Measurements from ENCODE around the gene FZD8.
A peak's percentile ranks its signal among the peaks of the same experiment; 100 is the strongest.

The FZD8 gene

GRCh38 chr10:35652824-35653223, 10.7 kb upstream of the FZD8 start:
- TF ChIP-seq, protein P1, sequence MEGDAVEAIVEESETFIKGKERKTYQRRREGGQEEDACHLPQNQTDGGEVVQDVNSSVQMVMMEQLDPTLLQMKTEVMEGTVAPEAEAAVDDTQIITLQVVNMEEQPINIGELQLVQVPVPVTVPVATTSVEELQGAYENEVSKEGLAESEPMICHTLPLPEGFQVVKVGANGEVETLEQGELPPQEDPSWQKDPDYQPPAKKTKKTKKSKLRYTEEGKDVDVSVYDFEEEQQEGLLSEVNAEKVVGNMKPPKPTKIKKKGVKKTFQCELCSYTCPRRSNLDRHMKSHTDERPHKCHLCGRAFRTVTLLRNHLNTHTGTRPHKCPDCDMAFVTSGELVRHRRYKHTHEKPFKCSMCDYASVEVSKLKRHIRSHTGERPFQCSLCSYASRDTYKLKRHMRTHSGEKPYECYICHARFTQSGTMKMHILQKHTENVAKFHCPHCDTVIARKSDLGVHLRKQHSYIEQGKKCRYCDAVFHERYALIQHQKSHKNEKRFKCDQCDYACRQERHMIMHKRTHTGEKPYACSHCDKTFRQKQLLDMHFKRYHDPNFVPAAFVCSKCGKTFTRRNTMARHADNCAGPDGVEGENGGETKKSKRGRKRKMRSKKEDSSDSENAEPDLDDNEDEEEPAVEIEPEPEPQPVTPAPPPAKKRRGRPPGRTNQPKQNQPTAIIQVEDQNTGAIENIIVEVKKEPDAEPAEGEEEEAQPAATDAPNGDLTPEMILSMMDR (IDR thresholded peaks at IDR 0.05; ENCODE audit: extremely low read depth, missing control alignments): no peak
- no peak for DNase-seq (ENCODE audit: low spot score)

GRCh38 chr10:35650894-35651293, 8.8 kb upstream of the FZD8 start:
- DNase-seq (ENCODE audit: low spot score): no peak
- TF ChIP-seq, protein P1 (IDR thresholded peaks at IDR 0.05; ENCODE audit: extremely low read depth, missing control alignments): no peak

GRCh38 chr10:35644050-35644950, 2.2 kb upstream of the FZD8 start:
- no peak for DNase-seq (ENCODE audit: low spot score)
- TF ChIP-seq, protein P1 (IDR thresholded peaks at IDR 0.05; ENCODE audit: extremely low read depth, missing control alignments): no peak

DNA sequence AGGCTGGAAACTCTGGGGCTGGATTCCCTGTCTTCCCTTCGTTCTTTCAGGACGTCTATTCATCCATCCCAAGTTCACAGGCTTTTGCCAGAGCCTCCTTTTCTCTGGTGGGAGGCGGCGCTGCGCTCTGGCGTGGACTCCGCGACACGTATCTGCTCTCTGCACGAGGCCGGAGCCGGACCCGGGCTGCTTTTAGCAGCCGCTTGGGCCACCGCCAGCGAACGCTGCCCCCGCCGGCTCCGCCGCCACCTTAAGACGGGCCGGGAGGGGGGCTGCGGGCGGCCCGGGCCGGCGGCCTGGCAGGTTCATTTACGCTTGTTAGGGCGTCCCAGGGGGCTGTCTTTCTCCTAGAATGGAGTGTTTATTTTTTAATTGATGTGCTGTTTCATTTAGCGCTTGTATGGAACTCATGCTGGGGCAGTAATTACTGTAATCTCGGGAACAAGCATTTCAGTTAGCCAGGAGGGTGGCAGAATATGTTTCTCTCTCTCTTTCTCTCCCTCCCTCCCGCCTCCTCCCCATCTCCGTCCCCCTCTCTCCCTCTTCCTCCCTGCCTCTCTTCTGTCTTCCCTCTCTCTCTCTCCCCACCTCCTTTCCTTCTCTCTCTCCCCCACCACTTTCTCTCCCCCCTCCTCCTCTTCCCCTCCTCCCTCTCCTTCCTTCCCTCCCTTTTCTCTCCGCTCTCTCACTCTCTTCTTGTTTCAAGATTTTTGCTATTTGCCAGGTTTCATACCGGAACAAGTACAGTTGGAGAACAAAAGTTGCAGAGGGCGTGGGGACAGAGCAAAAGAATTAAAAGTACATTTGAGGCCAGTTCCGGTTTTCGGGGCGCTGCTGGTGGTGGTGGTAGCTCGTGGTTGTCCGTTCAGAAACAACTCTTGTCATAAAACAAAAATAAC, 1.3 kb upstream of the FZD8 start:
- peak; percentile 34 for DNase-seq (ENCODE audit: low spot score)
- TF ChIP-seq, protein P1 (IDR thresholded peaks at IDR 0.05; ENCODE audit: extremely low read depth, missing control alignments): no peak

DNA sequence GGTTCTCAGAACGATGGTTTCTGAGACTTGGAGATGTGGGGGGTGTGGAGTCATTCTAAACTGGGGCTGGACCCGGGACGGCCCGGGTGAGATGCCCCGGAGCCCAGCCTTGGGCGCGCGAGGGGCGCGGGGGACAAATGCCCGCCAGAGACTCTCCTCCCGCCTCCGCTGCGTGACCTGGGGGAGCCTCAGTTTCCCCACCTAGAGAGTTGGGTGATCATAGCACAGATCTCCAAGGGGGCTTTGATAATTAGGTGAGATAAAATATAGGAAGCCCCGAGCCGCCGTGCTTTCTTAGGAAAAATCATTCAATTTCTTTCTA, 658 bp upstream of the FZD8 start:
- no peak for DNase-seq (ENCODE audit: low spot score)
- TF ChIP-seq, protein P1 (IDR thresholded peaks at IDR 0.05; ENCODE audit: extremely low read depth, missing control alignments): no peak

DNA sequence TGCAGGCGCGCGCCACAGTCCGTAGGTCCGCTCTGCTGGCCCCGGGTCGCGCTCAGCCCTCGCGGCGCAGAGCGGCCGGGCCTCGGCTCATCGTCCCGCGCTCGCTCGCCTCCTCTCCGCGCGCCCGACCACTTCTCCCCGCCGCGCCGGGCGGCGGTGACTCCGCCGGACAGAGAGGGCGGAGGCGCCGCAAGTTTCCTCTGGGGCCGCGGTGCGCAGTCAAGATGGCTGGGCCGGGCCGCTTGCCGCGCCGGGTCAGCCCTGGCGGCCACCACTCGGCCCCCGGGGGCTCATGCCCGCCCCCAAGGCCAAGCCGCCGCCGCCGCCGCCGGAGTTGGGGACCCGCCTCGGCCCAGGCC, 441 bp downstream of the FZD8 start:
- TF ChIP-seq, protein P1 (IDR thresholded peaks at IDR 0.05; ENCODE audit: extremely low read depth, missing control alignments): no peak
- peak; percentile 69 for DNase-seq (ENCODE audit: low spot score)

Measured in GM20000 (cell line).